Osteoblast (primary cell): ENCODE data around the gene PSMD10. TPM values are rescaled to one million over a fixed set of nuclear protein-coding genes. Genes with fewer than 3 reads are reported as not detected.

Experiments
- DNase-seq: peaks from one replicate; pipeline ENCODE4 v3.0.0; 2011; ENCODE audit warnings: low spot score, mixed read lengths; ENCODE audit not compliant: insufficient read length; ENCODE audit errors: missing footprints
- H2AFZ ChIP-seq: 2 replicates; pipeline ENCODE4 v1.6.0; 2011; ENCODE audit warnings: mild to moderate bottlenecking, low read length
- H3K27ac ChIP-seq: 2 replicates; pipeline ENCODE4 v1.5.1; 2011; ENCODE audit warnings: mild to moderate bottlenecking, low read depth, low read length, moderate library complexity
- H3K27me3 ChIP-seq: 2 replicates; pipeline ENCODE4 v1.6.0; 2012; ENCODE audit warnings: mild to moderate bottlenecking, control low read depth, inconsistent platforms, low read length, moderate library complexity; ENCODE audit not compliant: insufficient read depth
- H3K36me3 ChIP-seq: 2 replicates; pipeline ENCODE4 v1.5.1; 2011; ENCODE audit warnings: mild to moderate bottlenecking, low read length, control low read depth, moderate library complexity; ENCODE audit not compliant: insufficient read depth
- H3K4me1 ChIP-seq: 2 replicates; pipeline ENCODE4 v1.5.1; 2011; ENCODE audit warnings: mild to moderate bottlenecking, low read length, control low read depth, moderate library complexity; ENCODE audit not compliant: insufficient read depth
- H3K4me2 ChIP-seq: 2 replicates; pipeline ENCODE4 v1.6.0; 2011; ENCODE audit warnings: mild to moderate bottlenecking, low read length; ENCODE audit not compliant: insufficient read depth
- H3K4me3 ChIP-seq: fragments of 200-600 bp; sonication (generic); 3 replicates; pipeline ENCODE4 v1.5.1; 2012; ENCODE audit warnings: mild to moderate bottlenecking, low read length, inconsistent platforms; ENCODE audit not compliant: insufficient read depth
- H3K79me2 ChIP-seq: 2 replicates; pipeline ENCODE4 v1.6.0; 2012; ENCODE audit warnings: mild to moderate bottlenecking, low read length, control low read depth, inconsistent platforms; ENCODE audit not compliant: insufficient read depth
- H3K9me3 ChIP-seq: 2 replicates; pipeline ENCODE4 v1.5.1; 2011; ENCODE audit warnings: low read depth, low read length, control low read depth
- H4K20me1 ChIP-seq: 2 replicates; pipeline ENCODE4 v1.6.0; 2012; ENCODE audit warnings: mild to moderate bottlenecking, low read length, control low read depth; ENCODE audit not compliant: insufficient read depth
- CTCF ChIP-seq: IDR thresholded peaks from 2 replicates; pipeline ENCODE4 v1.5.1; 2011; ENCODE audit warnings: mild to moderate bottlenecking, low read depth, low read length, moderate library complexity; ENCODE audit errors: extremely low read depth
- total RNA-seq: library from RNA; depleted of rRNA; stranded (reverse); fragments of >200 nt; gene quantifications from 2 replicates; pipeline ENCODE4 v1.2.3, GENCODE V29; 2012

The PSMD10 gene
- total RNA-seq, 1 donor, result 60.8 TPM

DNA sequence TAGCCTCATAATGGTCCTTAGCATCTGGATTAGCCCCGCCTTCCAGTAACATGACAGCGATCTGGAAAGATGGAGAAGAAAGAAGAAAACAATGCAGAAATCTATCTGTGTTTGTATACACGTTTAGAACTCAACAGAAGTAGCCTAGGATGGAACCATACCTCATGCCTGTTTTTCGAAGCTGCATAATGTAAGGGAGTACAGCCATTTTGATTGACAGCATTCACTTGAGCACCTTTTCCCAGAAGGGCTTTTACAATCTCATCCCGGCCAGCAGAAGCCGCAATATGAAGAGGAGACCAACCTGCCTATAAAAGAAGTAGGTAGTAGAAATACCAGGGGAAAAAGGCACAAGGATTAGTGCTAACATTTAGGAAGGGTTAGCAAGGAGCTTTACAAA lies 3.5 kb downstream of the PSMD10 start:
- no peaks in the 10 kb centered on the region for H3K9me3 ChIP-seq
- no peak for DNase-seq
- peaks cover 7% of the 10 kb centered on the region for H3K36me3 ChIP-seq
- TF ChIP-seq CTCF, result no peak
- no peak overlapping the region for H3K4me2 ChIP-seq
- no peak overlapping the region for H2AFZ ChIP-seq
- peaks cover 18% of the 10 kb centered on the region for H3K79me2 ChIP-seq
- H3K4me1 ChIP-seq, result no peaks in the 10 kb centered on the region
- peaks cover 6% of the 10 kb centered on the region for H3K27me3 ChIP-seq
- no peak overlapping the region for H3K4me3 ChIP-seq
- H3K27ac ChIP-seq, result no peak overlapping the region
- no peaks in the 10 kb centered on the region for H4K20me1 ChIP-seq

- TF ChIP-seq CTCF, result no peak
- Histone ChIP-seq H2AFZ (no peak overlapping the region), H4K20me1 (no peaks in the 10 kb centered on the region), H3K27ac (no peak overlapping the region), H3K27me3 (peaks cover 30% of the 10 kb centered on the region), H3K4me1 (no peaks in the 10 kb centered on the region), H3K9me3 (no peaks in the 10 kb centered on the region), H3K36me3 (no peaks in the 10 kb centered on the region), H3K79me2 (no peaks in the 10 kb centered on the region), H3K4me3 (no peak overlapping the region), H3K4me2 (no peak overlapping the region)
- DNase-seq, result no peak
These were observed 10.2 kb downstream of the PSMD10 start for GRCh38 chrX:108081110-108081509.

DNA sequence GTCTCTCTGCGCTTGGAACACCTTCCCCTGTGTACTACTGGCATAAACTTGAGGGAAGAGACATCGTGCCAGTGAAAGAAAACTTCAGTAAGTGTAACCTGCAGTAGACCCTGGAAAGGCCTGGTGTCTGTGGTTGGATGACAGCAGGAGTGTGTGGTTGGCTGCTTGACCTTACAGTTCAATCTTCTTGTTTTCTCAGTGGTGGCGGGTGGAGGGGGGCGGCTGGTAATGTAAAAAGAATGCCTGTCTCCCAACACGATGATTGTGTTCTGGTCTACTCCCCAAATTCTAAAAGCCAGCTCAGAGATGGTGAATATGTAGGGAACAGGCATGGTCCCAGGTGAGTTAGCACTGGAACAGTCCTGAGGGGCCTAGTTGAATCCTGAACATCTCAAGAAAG lies 18.6 kb downstream of the PSMD10 start:
- peaks cover 55% of the 10 kb centered on the region for H3K27me3 ChIP-seq
- DNase-seq, result no peak
- peak overlapping the region; percentile 10 for H3K4me3 ChIP-seq
- TF ChIP-seq CTCF, result no peak
- H3K4me1 ChIP-seq, result no peaks in the 10 kb centered on the region
- H2AFZ ChIP-seq, result no peak overlapping the region
- no peaks in the 10 kb centered on the region for H3K79me2 ChIP-seq
- no peak overlapping the region for H3K27ac ChIP-seq
- no peaks in the 10 kb centered on the region for H3K36me3 ChIP-seq
- H4K20me1 ChIP-seq, result no peaks in the 10 kb centered on the region
- no peaks in the 10 kb centered on the region for H3K9me3 ChIP-seq
- peak overlapping the region; percentile 64 for H3K4me2 ChIP-seq

DNA sequence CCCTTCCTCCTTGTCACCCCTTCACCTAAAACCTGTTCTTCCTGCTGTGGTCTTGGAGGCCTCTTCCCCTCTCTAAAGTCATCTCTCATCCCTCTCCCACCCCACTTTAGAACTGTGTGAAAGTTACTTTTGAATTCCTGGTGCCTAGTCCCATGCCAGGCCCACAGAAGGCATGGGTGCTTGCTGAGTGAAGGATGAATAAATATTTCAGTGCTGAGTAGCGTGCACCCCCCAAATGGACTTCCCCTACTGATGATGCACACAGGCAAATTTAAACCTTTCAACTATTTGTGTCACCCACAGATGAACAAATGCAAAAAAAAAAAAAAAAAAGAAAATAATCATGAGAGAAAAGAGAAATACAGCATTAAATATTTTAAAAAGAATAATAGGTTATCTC lies 19.8 kb downstream of the PSMD10 start:
- no peak for TF ChIP-seq CTCF
- Histone ChIP-seq H3K27ac (no peak overlapping the region), H3K9me3 (no peaks in the 10 kb centered on the region), H3K79me2 (no peaks in the 10 kb centered on the region), H3K27me3 (peaks cover 61% of the 10 kb centered on the region), H3K4me3 (no peak overlapping the region), H3K4me1 (no peaks in the 10 kb centered on the region), H3K36me3 (no peaks in the 10 kb centered on the region), H3K4me2 (no peak overlapping the region), H4K20me1 (no peaks in the 10 kb centered on the region), H2AFZ (no peak overlapping the region)
- DNase-seq, result no peak
